ENCODE measurements around the gene SLC27A4.

Gene SLC27A4

DNA sequence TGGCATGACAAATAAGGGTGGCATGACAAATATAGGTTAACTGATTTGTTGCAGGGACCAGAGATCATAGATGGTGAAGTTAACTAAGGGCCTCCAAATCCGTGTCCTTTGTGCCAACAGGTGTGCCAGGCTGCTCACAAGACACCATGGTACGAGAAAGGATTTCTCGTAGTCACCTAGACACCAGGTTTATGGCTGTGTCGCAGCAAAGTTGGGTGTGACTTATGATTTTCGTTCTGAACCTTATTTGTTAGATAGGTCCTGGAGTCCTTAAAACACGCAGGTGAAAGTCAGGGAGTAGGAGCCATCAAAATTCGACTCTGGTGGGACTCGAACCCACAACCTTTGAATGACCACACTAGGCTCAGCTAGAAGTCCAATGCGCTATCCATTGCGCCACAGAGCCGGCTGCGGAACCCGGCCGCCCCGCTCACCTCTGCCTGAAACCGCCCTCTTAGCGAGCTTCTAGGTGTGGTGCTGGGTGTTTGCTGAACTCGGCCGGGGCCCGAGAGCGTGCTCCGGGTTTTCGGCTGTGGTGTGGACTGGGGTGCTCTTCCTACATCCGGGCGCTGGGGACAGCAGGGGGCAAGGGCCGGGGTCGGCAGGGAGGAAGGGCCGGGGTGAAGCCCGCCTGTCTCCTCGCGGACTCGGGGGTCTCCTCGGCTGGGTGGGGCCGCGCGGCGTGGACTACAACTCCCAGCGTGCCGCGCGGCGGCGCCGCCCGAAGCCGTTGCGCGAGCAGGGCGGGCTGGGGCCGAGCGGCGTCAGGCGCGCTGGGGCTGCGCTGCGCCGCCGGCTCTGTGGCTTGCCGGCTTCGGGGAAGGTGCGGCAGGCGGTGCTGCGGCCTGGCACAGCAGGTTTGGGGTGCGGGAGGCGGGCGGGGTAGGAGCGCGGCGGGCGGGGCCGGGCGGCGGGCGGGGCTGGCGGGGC, at the start of gene SLC27A4:
Gene SLC27A4 (plus strand): TSS at position 767 of the 930 bp plus-strand sequence. CDS start 2,606 bp downstream, outside the sequence.
- peak; percentile 59 to 79 (median 67) for DNase-seq

DNA sequence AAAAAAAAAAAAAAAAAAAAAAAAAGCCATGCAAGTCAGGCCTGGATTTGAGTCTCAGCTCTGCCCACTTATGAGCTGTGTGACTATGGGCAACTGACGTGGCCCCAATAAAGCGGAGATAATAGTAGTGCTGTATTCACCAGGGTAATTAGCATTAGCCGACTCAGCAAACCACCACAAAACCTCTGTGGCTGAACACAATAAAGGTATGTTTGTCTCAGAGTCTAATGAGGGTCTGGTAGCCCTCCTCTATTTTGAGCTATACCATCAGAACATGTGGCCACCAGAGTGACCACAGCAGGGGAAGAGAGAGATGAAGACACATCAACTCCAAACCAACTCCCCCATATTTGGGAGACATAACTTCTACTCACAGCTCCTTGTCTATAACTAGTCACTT, 48.3 kb upstream of the SLC27A4 start:
- DNase-seq, result no peak

DNA sequence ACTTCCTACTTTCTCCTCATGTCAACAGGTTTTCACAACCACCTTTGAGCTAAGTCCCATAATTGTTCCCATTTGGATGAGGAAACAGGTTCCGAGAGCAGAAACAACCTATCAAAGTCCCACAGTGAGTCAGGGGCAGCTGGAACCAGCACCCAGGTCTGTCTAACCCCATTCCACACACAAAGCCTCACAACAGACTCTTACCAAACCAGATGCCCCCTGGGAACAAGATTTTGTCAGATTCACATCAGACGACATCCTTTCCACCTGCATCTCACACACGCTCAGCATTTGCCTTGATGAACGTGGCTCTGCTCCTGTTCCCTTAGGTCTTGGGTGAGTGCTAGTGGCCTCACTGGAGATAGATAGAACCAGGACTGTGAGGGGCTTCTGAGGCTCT, 47.2 kb upstream of the SLC27A4 start:
- DNase-seq, result no peak

DNA sequence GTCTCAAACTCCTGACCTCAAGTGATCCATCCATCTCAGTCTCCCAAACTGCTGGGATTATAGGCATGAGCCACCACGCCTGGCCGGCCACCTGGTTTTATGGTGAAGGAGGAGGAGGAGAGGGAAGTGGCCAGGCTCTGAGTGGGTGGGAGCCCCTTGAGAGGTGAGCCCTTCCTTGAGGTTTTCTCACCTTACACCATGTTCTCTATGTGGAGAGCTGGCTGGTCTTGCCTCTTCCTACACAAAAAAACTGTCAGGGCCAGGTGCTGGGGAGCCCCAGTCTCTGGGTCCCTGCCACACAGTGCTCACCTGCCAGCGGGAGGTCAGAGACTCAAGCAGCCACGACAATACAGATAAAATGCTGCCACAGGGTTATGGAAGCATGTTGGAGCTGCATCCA, 46.2 kb upstream of the SLC27A4 start:
- no peak for DNase-seq

DNA sequence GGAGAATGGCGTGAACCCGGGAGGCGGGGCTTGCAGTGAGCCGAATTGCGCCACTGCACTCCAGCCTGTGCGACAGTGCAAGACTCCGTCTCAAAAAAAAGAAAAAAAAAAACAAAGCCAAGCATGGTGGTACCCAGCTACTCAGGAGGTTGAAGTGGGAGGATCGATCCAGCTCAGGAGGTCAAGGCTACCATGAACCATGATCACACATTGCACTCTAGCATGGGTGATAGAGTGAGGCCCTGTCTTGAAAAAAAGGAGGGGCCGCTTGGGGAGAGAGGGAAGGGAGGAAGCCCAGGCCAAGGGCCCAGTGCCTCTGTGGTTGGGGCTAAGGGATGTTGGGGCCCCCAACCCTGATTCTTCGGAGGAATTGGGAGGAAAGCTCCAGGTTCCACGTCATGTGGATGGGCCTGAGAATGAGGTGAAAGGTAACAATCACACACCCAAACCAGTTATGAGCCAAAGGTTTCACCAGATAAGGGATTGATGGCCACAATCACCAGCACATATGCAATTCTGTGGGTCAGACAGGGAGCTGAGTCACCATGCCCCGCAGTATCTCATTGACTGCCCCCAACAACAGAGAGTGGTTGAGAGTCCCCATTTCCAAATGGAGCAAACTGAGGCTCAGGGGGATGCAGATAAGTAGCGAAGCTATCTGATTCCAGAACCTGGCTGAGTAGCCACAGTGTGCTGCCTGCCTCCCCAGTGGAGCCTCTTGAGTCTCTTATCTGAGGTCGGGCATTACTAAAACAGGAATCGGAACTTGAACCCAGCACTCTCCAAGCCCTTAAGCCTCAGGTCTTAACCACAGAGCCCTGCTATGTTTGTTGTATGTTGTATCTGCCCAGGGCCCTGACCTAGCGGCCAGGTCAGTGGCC, 43.7 kb upstream of the SLC27A4 start:
- DNase-seq, result no peak

DNA sequence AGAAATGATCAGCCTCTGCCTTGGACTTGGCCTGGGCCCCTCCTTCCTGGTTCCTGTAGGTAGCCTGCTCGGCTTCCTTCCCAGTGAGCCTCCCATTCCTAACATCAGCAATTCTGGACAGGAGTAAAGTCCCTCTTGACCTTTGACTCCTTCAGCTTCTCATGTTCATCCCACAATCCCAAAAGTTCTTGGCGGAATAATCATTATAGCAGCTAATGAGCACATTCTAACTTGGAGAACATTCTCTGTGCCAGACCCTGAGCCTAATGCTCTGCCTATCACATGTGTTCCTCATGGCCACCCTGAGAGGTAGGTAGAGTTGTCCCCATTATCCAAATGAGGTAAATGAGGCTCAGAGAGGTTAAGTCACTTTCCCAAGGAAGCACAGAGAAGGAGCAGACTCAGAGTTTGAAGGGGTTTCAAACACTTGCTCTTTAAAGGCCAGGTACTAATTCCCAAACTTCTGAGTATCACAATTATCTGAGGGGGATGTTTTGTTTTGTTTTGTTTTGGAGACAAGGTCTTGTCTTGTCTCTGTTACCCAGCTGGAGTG, 43.0 kb upstream of the SLC27A4 start:
- no peak for DNase-seq

DNA sequence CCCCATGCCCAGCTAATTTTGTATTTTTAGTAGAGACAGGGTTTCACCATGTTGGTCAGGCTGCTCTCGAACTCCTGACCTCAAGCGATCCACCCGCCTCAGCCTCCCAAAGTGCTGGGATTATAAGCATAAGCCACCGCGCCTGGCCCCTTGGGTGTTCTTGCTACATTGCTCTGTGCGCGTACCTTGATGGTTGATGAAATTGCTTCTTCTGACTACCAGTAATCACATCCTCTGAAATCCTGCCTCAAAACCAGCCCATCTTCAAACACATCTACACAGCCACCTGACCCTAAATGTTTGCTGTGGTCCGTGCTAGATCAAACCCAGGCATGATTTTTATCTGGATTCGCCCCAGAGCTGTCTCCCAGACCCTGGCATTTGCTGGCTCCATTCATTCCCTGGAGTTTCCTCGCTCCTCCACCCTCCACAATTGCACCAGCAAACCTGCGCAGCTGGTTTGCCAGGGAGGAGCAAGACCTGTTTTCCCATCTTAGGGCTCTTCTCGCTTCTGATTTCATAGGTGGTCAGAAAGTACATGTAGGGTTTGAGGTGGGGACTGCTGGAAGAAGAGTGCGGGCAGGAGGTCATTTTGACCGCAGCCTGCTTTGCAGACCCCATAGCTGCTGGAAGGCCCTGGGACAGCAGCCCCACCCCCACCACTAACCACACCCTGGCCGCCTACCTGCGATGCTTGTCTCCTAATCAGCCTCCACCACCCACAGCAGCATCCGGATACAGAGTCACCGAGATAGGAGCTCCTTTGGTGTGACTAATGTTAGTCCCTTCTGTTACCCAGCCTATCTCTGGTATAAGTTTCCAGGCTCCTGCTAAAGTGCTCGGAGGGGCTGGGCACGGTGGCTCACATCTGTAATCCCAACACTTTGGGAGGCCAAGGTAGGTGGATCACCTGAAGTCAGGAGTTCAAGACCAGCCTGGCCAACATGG, 41.5 kb upstream of the SLC27A4 start:
- DNase-seq, result no peak

DNA sequence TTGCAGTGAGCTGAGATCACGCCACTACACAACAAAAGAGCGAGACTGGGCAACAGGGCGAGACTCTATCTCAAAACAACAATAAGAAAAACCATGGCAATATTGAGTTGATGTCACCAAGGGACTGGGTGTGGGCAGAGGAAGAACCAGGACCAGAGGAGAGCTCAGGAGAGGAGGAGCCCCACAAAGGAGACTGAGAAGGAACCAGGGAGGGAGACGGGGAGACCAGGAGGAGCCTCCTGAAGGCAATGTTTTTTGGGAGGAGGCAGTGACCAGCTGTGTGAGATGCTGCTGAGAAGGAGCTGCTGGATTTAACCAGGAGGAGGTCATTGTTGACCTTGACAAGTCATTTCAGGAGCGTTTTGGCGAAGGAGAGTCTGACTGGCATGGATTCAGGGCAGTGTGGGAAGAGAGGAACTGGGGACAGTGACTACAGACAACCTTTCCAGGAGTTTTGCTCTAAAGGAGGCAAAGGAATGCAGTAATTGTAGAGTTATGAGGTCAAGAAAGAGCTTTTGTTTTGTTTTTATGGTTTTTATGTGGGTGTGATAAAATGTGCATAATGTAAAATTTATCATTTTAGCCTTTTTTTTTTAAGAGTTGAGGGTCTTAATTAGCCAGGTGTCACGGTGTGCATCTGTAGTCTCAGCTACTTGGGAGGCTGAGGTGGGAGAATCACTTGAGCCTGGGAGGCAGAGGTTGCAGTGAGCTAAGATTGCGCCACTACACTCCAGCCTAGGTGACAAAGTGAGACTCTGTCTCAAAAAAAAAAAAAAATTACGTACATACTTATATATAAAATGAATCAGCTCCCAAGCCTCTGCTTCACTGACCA, 36.0 kb upstream of the SLC27A4 start:
- DNase-seq, result no peak

DNA sequence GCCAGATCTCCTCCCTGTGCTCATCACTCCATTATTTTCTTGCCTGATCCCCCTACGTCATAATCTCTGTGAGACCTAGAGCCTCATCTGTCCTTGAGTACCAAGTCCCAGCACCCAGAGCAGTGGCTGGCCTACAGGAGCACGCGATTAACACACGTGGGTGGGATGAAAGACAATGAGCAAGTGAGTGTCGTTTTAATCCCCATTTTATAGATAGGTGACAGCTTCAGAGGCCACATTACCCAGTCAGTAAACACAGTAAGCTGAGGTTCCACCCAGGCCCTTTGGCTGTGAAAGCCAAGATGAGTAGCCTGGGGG, 35.4 kb upstream of the SLC27A4 start:
- DNase-seq, result no peak

DNA sequence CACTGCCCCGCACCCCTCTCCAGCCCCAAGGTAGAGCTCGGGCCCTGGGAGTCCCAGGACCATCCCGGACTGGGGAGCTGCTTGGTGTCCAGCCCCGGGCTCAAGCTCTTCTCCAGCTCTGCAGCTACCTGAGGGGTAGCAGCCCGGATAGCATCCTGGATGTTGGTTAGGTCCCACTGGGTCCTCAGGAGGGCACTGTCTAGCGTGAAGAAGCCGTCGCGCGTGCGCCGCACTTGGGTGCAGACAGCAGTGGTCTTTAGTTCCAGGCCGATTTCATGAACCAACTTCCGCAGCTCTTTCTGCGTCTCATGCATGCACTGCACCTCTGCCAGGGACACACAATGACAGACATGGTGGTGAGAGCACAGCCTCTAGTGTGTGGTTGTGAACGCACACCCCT, 30.8 kb upstream of the SLC27A4 start:
- no peak for DNase-seq

DNA sequence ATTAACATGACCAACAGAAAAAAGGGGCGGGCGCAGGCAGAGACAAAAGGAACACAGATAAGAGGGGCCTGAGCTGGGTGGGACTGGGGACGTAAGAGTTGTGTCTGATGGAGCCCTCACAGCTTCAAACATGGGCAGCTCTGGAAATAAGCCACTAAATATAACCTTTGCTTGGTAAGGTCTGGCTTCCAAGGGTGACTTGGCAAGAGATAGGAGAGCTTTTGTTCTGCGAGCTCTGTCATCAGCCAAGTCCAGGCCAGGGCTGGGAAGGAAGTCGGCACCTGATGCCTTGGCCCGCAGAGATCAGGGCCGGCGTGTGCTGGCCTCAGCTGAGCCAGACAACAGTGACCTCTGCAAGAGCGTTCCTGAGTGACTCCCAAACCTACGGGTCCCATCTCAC, 29.9 kb upstream of the SLC27A4 start:
- no peak for DNase-seq

DNA sequence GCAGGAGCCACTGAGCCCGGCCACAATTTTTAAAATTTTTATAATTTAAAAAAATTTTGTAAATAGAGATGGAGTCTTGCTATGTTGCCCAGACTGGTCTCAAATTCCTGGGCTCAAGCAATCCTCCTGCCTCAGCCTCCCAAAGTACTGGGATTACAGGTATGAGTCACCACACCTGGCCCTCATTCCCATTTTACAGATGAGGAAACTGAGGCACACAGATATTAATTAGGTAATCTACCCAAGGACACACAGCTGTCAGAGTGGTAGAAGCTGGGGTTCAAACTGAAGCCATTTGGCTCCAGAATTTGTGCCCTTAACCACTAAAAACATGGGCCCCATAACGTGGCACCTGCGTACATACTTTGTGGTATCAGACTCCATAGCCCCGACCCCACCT, 25.6 kb upstream of the SLC27A4 start:
- DNase-seq, result no peak

DNA sequence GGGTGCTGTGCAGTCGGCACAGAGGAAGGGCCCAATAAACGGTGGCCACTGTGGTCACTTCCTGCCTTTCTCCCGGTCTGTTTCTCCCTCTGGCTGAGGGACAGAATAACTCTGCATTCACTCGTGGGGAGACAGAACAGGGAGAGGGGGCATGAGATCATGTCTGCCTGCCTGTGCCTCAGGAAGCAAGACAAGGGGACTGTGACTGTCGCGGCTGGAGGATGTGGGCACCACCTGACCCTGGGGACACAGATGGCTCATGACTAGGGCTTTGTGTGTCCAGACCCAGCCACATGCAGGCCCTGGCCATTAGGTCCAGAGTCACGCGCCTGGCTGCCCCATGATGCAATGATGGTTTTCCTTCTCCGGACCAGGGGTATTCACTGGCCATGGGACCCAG, 23.9 kb upstream of the SLC27A4 start:
- no peak for DNase-seq

DNA sequence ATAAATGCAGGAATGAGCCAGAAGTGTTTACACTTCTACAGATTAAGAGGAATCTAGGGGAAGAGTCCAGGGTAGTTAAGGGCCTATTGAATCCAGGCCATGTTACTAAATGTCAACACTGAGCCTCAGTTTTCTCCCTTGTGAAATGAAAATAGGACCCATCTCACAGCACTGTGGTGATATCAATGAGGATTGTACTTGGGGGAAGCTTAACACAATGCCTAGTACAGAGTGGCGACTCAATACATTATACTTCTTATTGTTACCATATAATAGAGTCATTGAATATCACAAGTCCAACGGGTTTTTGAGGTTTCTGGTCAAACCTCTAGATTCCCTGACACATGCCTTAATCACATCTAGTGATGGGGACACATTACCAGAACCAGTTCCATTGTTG, 22.7 kb upstream of the SLC27A4 start:
- DNase-seq, result no peak

DNA sequence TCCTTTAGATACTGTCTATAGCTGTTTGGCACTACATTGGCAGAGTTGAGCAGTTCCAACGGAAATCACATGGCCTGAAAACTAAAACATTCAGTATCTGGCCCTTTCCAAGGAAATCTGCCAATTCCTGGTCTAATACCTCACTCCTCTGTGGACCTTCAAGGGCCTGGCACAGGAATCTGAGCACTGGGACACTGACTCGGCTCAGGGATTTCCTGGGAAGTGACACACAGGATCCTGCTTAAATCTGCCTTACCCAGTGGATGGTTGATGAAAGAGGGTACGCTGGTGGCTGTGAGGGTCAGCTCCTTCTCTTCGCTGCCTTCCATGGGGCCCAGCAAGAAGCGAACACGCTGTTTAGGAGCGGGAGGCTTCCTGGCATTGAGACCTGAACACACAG, 19.0 kb upstream of the SLC27A4 start:
- no peak for DNase-seq

DNA sequence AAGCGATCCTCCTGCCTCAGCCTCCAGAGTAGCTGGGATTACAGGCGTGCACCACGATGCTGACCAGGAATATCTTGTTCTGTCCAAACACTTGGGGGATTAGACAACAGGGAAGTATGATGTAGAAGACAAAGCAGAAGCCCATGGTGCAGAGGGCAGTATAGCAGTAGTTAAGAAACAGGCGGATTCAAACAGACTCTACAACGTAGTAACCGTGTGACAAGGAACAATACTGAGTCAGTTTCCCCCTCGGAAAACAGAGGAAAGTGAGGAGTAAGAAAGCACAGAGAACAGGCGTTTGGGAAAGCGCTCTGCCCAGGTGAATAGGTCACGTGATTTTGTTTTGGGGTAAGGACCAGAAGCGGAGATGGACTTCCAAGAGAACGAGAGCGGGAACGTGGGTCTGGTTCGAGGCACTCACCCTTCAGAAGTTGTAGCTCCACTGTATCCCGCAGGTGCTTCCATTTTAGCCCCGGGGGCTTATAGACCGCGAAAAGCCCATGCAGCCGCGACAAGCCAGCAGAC, 18.4 kb upstream of the SLC27A4 start:
- no peak for DNase-seq

DNA sequence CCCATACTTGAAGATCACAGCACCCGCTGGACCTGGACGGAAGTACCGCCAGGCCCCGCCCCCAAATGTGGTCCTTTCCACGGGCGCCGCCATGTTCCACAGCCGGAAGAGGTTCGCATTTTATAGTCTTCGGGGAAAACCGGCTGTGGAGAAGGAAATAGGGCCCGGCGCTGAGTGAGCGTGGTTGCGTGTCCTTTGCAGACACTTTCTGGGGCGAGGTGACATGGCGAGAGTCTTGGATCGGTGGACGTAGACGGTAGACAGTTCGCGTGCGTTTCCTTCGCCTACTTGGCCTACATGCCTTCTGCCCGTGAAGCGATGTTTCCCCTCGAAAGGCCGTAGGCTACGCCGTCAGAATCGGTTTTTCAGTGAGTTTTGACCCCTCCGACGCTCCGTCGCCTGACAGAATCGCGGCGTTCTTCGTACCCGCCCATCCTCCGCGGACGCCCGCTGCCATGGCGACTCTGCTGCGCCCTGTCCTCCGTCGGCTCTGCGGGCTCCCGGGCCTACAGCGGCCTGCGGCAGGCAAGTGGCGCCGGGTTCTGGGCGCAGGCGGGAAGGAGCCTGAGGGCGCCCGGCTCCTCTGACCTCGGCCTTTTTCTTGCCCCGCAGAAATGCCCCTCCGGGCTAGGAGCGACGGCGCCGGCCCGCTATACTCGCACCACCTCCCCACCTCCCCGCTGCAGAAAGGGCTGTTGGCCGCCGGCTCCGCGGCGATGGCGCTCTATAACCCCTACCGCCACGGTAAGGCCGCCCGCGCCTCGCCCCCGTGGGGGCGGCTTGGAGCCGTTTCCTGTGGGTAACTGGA, 17.7 kb upstream of the SLC27A4 start, which contains the start of the genes COQ4 and TRUB2:
Gene COQ4 (plus strand): TSS at position 436 of the 808 bp plus-strand sequence. CDS start 20 bp downstream, at position 456.
Gene TRUB2 (minus strand): TSS at position 44 of the 808 bp plus-strand sequence. CDS start 39 bp downstream, at position 5.
- DNase-seq, result peak; percentile 77 to 87 (median 85)

DNA sequence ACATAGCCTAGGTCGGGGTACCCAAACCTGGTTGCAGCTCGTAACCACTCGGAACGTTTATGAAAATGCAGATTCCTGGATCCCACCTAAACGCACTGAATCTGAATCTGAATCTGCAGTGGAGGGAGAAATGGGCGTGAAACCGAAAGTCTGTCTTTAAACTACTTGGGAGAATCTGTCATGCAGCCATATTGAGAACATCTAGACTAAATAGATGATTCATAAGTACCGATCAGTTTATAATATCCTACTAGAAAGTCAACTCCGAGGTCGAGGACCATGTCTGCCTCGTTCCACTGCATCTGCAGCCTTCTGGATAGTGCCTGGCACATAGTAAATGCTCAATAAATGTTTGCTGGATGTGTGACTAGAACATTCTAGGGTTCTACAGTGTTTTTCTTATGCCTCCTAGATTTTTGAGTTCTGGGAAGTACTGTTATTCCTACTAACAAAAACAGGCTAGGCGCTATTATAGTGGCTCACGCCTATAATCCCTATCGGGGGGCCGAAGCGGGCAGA, 17.1 kb upstream of the SLC27A4 start:
- no peak for DNase-seq

DNA sequence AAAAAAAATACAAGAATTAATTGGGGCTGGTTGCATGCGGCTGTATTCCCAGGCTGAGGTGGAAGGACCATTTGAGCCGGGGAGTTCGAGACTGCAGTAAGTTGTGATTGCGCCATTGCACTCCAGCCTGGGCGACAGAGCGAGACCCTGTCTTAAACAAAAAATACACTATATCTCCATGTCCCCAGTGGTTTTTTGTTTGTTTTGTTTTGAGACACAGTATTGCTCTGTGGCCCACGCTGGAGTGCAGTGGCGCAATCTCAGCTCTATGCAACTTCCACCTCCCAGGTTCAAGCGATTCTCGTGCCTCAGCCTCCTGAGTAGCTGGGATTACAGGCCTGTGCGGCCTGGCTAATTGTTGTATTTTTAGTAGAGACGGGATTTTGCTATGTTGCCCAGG, 16.5 kb upstream of the SLC27A4 start:
- DNase-seq, result no peak

DNA sequence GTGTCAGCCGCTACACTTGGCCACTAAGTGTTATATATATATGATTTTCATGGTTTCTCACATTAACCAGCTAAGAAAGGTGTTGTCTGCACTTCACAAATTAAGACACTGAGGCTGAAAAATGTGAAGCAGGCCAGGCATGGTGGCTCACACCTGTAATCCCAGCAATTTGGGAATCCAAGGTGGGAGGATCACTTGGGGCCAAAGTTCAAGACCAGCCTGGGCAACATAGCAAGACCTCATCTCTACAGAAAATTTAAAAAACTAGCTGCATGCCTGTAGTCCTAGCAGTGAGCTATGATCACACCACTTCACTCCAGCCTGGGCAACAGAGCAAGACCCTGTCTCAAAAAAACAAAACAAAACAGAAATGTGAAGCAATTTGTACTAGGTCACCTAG, 15.9 kb upstream of the SLC27A4 start:
- no peak for DNase-seq
